Astrocyte of the hippocampus (primary cell): Measurements from ENCODE around the gene CD200R1L.

ENCODE experiments used
- DNase-seq: peaks from one replicate; pipeline ENCODE4 v3.0.0; 2011; ENCODE audit warnings: low read depth, low spot score

CD200R1L gene

GRCh38 chr3:112822064-112823055 lies 24.3 kb downstream of the CD200R1L start:
- DNase-seq, result no peak

GRCh38 chr3:112818289-112818688 lies 28.4 kb downstream of the CD200R1L start:
- no peak for DNase-seq

- no peak for DNase-seq
These were observed 28.9 kb downstream of the CD200R1L start for GRCh38 chr3:112817797-112818196.

GRCh38 chr3:112817271-112817670 lies 29.4 kb downstream of the CD200R1L start:
- DNase-seq, result no peak

GRCh38 chr3:112815981-112816380 lies 30.7 kb downstream of the CD200R1L start:
- DNase-seq, result no peak

GRCh38 chr3:112814266-112814665 lies 32.4 kb downstream of the CD200R1L start:
- peak; percentile 69 for DNase-seq

- peak; percentile 12 for DNase-seq
These were observed 32.9 kb downstream of the CD200R1L start for GRCh38 chr3:112813723-112814171.

GRCh38 chr3:112813016-112813415 lies 33.6 kb downstream of the CD200R1L start:
- no peak for DNase-seq

GRCh38 chr3:112811917-112812660 lies 34.6 kb downstream of the CD200R1L start:
- no peak for DNase-seq

- DNase-seq, result peak; percentile 85
These were observed 35.4 kb downstream of the CD200R1L start for GRCh38 chr3:112811131-112811884.

- DNase-seq, result no peak
These were observed 36.1 kb downstream of the CD200R1L start for GRCh38 chr3:112810561-112810960.

- no peak for DNase-seq
These were observed 38.5 kb downstream of the CD200R1L start for GRCh38 chr3:112808136-112808535.

- no peak for DNase-seq
These were observed 39.0 kb downstream of the CD200R1L start for GRCh38 chr3:112807685-112808084.

GRCh38 chr3:112806903-112807302 lies 39.8 kb downstream of the CD200R1L start:
- no peak for DNase-seq

GRCh38 chr3:112805126-112805525 lies 41.5 kb downstream of the CD200R1L start:
- no peak for DNase-seq

GRCh38 chr3:112804021-112804420 lies 42.6 kb downstream of the CD200R1L start:
- DNase-seq, result no peak

- DNase-seq, result no peak
These were observed 43.2 kb downstream of the CD200R1L start for GRCh38 chr3:112803467-112803866.

- DNase-seq, result no peak
These were observed 44.3 kb downstream of the CD200R1L start for GRCh38 chr3:112802338-112802737.

- DNase-seq, result no peak
These were observed 46.7 kb downstream of the CD200R1L start for GRCh38 chr3:112799946-112800345.

- DNase-seq, result no peak
These were observed 52.0 kb downstream of the CD200R1L start for GRCh38 chr3:112794622-112795172.

- no peak for DNase-seq
These were observed 53.2 kb downstream of the CD200R1L start for GRCh38 chr3:112793326-112794081.
